Kidney (tissue), 14 donors: ENCODE measurements around the gene NRBF2. TPM values are rescaled to one million over a fixed set of nuclear protein-coding genes. Genes with fewer than 3 reads are reported as not detected.

ENCODE experiments used
- DNase-seq, 5 donors: peaks; one replicate each; pipeline ENCODE4 v3.0.0-alpha.2; 2013 to 2020
- FAIRE-seq: peaks from 2 replicates; lab custom pipeline; 2012; peaks lifted over from hg19 to GRCh38; lab: Jason Lieb, UNC
- H3K27ac ChIP-seq, 2 donors: one replicate each; pipeline ENCODE4 v1.7.0; 2013; ENCODE audit warnings: low read depth in 2 of 2, low read length in 2 of 2, inconsistent platforms in 1 of 2
- H3K27me3 ChIP-seq: one replicate; pipeline ENCODE4 v1.7.1; 2013; ENCODE audit warnings: low read length, inconsistent platforms; ENCODE audit not compliant: control insufficient read depth, insufficient read depth
- H3K36me3 ChIP-seq, 3 donors: one replicate each; pipeline versions ENCODE4 v1.7.0 to v1.7.1; 2013; ENCODE audit warnings: low read length in 3 of 3, control low read depth in 1 of 3, inconsistent platforms in 1 of 3; ENCODE audit not compliant: insufficient read depth in 3 of 3, control insufficient read depth in 2 of 3
- H3K4me1 ChIP-seq, 3 donors: one replicate each; pipeline versions ENCODE4 v1.7.0 to v1.7.1; 2013; ENCODE audit warnings: low read length in 3 of 3, inconsistent platforms in 1 of 3, low read depth in 1 of 3; ENCODE audit not compliant: control insufficient read depth in 2 of 3, insufficient read depth in 2 of 3
- H3K4me3 ChIP-seq, 3 donors: one replicate each; pipeline versions ENCODE4 v1.7.0 to v1.8.1; 2013; ENCODE audit warnings: low read length in 3 of 3, control low read depth in 1 of 3, inconsistent platforms in 1 of 3
- H3K9ac ChIP-seq, 3 donors: one replicate each; pipeline versions ENCODE4 v1.7.0 to v1.7.1; 2013; ENCODE audit warnings: low read length in 3 of 3, control low read depth in 1 of 3, inconsistent platforms in 1 of 3
- H3K9me3 ChIP-seq, 3 donors: one replicate each; pipeline versions ENCODE4 v1.7.0 to v1.7.1; 2013; ENCODE audit warnings: low read length in 3 of 3, control low read depth in 1 of 3, inconsistent platforms in 1 of 3; ENCODE audit not compliant: control insufficient read depth in 2 of 3, insufficient read depth in 1 of 3
- intact Hi-C: fragments of 100-400 bp; cut with DNase I; formaldehyde crosslinking; loops from one replicate; pipeline ENCODE4 v1.11.1; 2022
- polyA plus RNA-seq: library from polyadenylated mRNA; stranded (reverse); fragments of 350-450 nt; fragmentation: Illumina TruSeq; extraction: RNeasy Lipid Tissue Mini Kit (QIAGEN cat#74804); gene quantifications from one replicate; pipeline ENCODE4 v1.2.3, GENCODE V29; 2014; ENCODE audit warnings: low read depth, low replicate concordance; ENCODE audit not compliant: insufficient read depth
- total RNA-seq: library from RNA; stranded (reverse); fragmentation: NEBNext Ultra II Directional; extraction: Animal tissue kit (Norgen Biotek cat#: 25700); gene quantifications from one replicate; pipeline ENCODE4 v1.2.1, GENCODE V29; 2021
- TF ChIP-seq, protein P1 (sequence below): IDR thresholded peaks from 3 replicates; pipeline ENCODE4 v1.5.1; 2012; ENCODE audit warnings: mild to moderate bottlenecking, moderate library complexity, borderline replicate concordance; ENCODE audit not compliant: insufficient read depth; ENCODE audit errors: extremely low read depth
- donor health status: control.
- donor health status: control.
- donor health status: control.
- donor health status: control.
- donor health status: control.
- donor health status: DM: yes; HTN: yes; CAD: no.
- donor health status: Normal renal cell carcinoma (clear cell type).

NRBF2 gene
- total and polyA plus RNA-seq, 2 donors from 2014 or later: 11.2 to 15.8 TPM

- intact Hi-C loops: no loop called here
- FAIRE-seq (no peak), DNase-seq (no peak)
- H3K4me3 ChIP-seq: no peak overlapping the region
- no peaks in the 10 kb centered on the region for H3K4me1 ChIP-seq
- no peaks in the 10 kb centered on the region for H3K9me3 ChIP-seq
- TF ChIP-seq, protein P1, sequence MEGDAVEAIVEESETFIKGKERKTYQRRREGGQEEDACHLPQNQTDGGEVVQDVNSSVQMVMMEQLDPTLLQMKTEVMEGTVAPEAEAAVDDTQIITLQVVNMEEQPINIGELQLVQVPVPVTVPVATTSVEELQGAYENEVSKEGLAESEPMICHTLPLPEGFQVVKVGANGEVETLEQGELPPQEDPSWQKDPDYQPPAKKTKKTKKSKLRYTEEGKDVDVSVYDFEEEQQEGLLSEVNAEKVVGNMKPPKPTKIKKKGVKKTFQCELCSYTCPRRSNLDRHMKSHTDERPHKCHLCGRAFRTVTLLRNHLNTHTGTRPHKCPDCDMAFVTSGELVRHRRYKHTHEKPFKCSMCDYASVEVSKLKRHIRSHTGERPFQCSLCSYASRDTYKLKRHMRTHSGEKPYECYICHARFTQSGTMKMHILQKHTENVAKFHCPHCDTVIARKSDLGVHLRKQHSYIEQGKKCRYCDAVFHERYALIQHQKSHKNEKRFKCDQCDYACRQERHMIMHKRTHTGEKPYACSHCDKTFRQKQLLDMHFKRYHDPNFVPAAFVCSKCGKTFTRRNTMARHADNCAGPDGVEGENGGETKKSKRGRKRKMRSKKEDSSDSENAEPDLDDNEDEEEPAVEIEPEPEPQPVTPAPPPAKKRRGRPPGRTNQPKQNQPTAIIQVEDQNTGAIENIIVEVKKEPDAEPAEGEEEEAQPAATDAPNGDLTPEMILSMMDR: no peak
- no peak overlapping the region for H3K27ac ChIP-seq
- no peak overlapping the region for H3K9ac ChIP-seq
- peaks cover 4 to 39% (median 4%) of the 10 kb centered on the region in 3 donors for H3K36me3 ChIP-seq
- no peaks in the 10 kb centered on the region for H3K27me3 ChIP-seq
These were observed 42.4 kb downstream of the NRBF2 start for GRCh38 chr10:63175534-63175933.

DNA sequence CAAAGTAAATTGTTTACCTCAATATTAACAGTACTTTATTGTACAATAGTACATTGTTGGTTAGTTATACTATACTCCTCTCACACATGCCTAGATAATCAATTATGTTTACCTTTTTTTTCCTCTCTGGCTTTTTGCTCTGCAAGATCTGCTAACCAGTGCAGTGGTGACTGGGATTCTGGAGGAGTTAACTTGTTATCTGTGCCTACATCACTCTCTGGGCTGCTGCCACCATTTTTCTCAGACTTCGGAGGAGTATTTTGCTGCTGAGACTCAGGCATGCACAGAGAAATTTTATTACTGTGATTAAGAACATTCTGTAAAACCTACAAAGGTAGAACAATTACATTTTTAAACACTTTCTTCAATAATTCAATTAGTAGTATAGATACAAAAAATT lies 59.7 kb downstream of the NRBF2 start:
- H3K4me3 ChIP-seq: no peak overlapping the region
- intact Hi-C loops: no loop called here
- H3K4me1 ChIP-seq: no peaks in the 10 kb centered on the region
- no peaks in the 10 kb centered on the region for H3K27me3 ChIP-seq
- no peak overlapping the region for H3K9ac ChIP-seq
- TF ChIP-seq, protein P1: no peak
- no peak overlapping the region for H3K27ac ChIP-seq
- H3K9me3 ChIP-seq: no peaks in the 10 kb centered on the region
- peaks cover 2 to 40% (median 16%) of the 10 kb centered on the region in 3 donors for H3K36me3 ChIP-seq
- FAIRE-seq (no peak), DNase-seq (no peak)

DNA sequence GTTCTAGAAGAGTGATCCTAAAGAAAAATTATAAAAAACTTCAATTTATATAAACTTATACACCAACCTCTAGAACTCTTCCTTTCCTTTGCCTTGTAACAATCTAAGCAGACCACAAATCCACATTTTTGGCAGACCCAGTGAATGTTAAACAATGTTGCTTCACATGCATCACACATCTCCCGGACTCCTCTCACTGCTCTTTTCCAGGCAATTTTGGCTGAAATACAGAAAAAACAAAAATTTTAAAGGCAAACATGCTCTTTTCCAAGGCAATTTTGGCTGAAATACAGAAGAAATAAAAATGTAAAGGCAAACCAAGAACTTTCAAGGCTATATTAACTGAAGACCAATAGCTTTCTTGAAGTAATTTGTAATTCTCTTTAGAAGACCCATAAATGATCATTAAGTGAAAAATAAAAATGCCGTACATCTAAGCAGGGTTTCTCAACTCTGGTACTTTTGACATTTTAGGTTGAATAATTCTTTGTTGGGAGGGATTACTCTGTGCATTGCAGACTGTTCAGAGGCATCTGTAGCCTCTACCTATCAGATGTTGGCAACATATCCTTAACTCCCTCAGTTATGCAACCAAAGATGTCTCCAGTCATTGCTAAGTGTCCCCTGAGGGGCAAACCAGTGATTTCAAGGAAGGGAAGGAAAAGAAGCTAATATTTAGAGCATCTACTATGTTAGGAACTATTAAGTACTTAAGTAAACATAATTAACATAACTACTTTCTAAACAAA lies 64.4 kb downstream of the NRBF2 start:
- peaks cover 2 to 29% (median 8%) of the 10 kb centered on the region in 3 donors for H3K36me3 ChIP-seq
- no peak overlapping the region for H3K27ac ChIP-seq
- H3K4me3 ChIP-seq: no peak overlapping the region
- FAIRE-seq (no peak), DNase-seq (peak in 2 of 5 donors; percentile 46 to 82)
- TF ChIP-seq, protein P1: no peak
- H3K4me1 ChIP-seq: no peaks in the 10 kb centered on the region
- no peaks in the 10 kb centered on the region for H3K9me3 ChIP-seq
- no peak overlapping the region for H3K9ac ChIP-seq
- H3K27me3 ChIP-seq: no peaks in the 10 kb centered on the region
- intact Hi-C loops: no loop called here
